SIG-M5 treated with dmso at 0.1 percent for 504 hours (cell line): ENCODE results near the gene PURB.
"Not testable (repeated sequence)": the region's sequence is repeated elsewhere in the genome, so short reads cannot be mapped to it uniquely, and the experiment has no call there.

Experiments used
- DNase-seq: peaks from one replicate; lab custom pipeline; 2025; ENCODE audit not compliant: unreplicated experiment; lab: John Stamatoyannopoulos, UW

PURB gene

DNA sequence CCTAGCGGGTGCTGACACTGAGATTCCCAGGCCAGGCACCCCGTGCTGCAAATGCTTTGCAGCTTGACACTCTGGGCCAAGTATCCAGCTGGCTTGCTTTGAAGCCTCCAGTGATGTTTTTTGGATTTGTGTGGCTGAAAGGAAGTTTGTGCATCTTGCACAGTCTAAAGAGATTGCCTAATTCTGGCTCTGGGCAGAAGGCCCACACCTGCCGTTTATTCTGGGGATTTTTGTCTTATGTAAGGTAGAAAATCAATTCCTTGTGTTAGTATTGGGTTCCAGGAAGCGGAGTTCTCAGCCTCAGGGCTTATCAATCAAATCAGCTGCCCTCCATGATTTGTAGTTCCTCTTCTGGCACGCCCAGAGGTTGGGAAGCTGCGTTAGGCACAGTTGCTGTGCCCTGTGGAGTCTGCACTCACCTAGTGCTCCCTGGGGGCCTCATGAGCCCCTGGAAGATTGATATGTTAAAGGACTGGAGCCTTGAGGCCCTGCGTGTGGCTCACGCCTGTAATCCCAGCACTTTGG, 8.4 kb upstream of the PURB start:
- no peak for DNase-seq

- no peak for DNase-seq
Observed at GRCh38 chr7:44891791-44892190, 6.5 kb upstream of the PURB start.

- DNase-seq = no peak
Observed at GRCh38 chr7:44891372-44891771, 6.0 kb upstream of the PURB start.

DNA sequence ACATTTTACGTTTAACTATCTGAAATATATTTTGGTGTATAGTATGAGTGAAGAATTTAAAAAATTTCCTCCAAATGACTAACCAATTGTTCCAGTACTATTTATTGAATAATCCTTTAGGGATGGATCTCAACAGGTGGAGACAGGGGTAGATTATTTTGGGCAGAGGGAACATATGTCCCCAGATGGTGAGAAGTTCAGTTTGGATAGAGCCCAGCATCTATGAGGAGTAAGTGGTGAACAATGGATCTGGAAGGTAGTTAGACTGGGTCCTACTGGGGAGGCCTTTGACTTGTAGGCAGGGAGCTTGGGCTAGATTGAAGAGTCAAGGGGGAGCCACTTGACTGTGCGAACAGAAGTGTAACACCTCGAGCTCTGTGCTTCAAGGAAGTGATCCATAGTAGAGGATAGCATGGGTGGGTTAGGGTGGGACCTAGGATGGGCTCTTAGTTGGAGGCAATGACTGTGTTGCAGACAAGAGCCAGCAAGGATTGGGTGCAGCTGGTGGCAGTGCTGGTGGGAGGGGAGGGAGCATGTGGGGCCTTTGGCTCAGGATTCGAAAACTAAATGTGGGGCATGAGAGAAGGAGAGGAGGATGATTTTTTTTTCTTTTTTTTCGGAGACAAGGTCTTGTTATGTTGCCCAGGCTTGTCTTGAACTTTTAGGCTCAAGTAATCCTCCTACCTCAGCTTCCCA, 3.9 kb upstream of the PURB start:
- DNase-seq = no peak

DNA sequence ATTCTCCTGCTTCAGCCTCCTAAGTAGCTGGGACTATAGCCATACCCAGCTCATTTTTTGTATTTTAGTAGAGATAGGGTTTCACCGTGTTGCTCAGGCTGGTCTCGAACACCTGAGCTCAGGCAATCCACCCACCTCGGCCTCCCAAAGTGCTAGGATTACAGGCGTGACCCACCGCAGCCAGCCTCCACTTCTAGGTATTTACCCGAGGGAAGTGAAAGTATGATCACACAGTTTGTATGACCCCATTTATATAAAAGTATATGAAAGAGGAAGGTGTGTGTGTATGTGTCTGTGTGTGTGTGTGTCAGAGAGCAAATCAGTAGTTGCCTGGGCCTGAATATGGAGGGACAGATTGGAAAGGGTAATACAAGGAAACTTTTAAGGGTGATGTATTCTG, 2.0 kb upstream of the PURB start:
- DNase-seq = peak; percentile 16

DNA sequence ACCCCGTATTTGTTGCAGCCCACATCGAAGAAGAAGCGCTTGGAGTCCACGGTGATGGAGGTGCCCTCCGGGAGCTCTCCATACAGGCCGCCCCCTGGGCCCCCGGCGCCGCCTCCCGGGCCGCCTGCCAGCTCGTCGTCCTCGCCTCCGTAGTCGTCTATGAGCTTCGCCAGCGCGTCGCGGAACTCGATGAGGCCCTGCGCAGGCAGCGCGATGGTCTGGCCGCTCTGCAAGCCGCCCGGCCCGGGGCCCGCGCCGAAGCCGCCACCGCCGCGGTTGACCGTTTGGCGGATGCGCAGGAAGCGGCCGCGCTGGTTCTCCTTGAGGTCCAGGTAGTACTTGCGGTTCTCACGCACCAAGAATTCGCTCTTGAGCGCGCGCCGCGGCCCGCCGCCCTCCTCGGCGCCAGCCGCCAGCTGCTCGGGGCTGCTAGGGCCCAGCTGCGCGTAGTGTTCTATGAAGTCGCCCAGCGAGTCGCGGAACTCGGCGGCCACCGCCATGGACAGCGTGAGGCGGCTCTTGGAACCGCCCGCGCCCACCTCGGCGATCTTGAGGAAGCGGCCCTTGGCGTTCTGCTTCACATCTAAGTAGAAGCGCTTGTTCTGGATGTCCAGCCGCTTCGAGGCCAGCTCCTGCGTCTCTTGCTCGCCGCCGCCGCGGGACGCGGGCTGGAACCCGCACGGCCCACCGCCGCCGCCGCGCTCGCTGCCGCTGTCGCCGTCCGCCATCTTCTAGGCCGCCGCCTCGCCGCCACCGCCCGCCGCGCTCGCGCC, 523 bp downstream of the PURB start:
- peak; percentile 47 for DNase-seq

DNA sequence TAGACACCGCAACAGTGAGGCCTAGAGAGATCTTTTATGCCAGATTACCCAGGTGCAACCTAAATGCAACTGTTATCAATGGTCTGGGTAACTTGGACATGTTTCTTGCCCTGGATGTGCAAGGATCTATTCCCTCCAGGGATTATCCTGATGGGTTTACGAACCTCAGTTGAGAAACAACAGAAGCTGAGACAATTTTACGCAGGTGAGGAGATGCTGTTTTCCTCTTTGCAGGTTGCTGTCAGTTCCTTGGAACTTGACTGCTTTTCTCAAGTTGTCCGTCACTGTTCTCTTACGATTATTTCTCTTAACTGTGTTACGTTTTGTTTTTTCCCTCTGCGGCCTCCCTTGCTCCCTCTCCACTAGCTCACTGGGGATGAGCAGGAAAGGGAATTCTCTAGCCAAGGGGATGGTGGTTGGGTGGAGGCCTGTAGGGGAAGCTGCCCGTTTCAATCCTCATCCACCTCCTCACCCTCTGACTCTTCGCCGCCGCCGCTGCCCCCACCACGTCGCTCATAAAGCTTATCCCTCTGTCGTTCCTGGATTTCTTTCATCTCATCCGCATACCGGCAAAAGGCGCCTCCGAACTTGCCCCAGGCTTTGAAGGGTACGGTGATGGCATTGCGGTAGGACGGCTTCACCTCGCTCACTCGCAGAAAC, 1.2 kb downstream of the PURB start:
- no peak for DNase-seq

DNA sequence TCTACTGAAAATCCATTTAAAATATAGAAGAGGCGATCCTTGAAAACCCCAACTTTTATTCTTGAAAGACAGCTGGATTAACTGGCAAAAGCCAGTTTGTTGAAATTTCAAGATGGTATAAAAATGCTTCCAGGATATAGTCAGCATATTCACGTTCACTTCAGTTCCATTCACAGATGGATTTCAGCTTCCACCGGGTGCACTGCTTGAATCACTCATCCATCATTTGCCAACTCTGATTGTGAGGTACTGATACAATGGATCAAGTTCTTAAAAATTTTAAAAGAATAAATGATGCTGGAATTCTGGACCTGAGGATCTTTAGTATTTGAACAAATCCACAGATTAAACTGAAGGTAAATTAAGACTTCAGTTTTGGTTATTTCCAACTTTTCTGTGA, 2.4 kb downstream of the PURB start:
- no peak for DNase-seq

DNA sequence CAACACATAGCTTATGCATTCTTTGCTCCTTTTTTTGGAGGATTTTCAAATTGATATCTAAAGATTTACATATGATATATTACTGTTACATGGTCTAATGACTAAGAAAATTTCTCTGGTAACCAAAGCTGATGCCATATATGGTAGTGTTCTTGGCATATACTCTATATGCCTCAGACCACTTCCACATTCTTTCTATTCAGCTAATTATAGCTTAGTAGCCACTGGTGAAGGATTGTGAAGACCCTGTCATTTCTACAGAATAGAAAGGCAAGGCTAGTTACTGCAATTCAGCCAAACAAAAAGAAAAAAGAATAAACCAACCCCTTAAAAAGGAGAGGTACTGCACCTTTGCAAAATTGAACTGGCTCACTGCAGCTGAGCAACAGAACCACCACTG, 3.7 kb downstream of the PURB start:
- DNase-seq = peak; percentile 85

DNA sequence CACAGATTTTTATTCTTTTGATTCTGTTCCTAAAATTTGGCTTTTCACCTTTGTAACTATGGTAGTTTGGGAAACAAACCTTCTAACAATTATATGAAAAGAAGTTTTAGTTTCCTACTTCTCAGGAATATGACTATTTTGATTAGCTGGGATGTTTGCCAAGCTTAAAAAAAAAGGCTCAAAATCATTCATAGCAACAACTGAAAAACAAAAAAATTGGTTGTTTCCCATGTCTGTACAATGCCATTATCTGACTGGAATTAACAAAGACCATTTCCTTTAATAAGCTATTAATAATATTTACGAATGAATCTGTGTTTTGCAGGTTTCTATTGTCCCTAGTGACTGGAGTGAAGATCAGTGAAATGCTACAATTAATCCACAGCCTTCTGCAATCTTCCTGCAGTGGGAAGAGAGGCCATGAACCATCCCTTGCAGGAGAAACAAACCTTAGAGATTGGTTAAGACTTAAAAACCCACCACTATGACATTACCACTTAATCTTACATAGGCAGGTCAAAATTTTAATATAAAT, 4.2 kb downstream of the PURB start:
- DNase-seq = no peak

DNA sequence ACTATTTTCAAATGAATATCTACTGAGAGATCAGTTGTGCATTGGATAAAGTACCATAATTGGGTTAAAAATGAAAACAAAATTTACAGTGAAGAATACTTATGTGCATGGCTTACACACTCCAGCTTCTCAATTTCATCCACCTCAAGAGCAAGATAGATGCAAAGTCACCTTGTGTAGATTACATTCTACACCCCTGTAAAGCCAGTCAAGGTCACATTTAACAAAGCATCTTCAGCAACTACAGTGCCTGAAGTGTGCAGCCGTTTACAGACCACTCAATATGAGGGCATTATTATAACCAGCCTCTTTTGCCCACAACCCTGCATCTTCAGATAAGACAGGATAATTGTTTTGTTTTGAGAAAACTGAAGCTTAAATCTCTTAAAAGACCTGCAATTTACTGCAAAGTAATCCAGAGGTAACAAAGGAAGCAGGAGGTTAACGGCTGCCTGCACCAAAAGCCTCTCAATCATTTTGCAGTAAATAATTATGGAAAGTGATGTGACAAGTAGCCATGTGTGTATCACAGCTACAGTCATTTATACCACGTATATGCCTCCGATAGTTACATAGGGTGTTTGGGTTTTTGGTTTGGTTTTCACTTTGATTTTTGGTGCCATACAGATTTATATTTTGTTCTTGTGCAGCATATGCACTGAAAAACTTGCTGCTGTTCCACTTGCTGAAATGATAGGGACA, 4.9 kb downstream of the PURB start:
- no peak for DNase-seq

- no peak for DNase-seq
Observed at GRCh38 chr7:44876393-44876792, 8.9 kb downstream of the PURB start.

- no peak for DNase-seq
Observed at GRCh38 chr7:44875241-44875640, 10.1 kb downstream of the PURB start.

DNA sequence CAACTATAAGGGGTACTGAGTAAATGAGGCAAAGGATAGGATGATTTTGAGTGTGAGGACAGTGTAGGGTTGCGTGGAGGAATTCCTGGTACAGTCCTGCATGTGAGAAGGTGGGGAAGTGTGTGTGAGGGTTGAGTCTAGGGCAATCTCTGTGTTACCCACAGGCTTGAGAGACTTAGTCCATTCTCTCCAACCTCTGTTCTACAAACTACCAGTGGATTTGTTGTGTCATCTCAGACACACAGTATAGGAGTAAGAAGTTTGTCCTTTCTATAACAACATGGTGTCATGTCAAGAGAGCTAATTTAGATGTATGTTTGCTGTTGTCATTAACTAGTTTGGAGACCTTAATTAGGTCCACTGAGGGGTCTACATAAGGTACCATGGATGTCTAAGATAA, 12.5 kb downstream of the PURB start:
- no peak for DNase-seq

DNA sequence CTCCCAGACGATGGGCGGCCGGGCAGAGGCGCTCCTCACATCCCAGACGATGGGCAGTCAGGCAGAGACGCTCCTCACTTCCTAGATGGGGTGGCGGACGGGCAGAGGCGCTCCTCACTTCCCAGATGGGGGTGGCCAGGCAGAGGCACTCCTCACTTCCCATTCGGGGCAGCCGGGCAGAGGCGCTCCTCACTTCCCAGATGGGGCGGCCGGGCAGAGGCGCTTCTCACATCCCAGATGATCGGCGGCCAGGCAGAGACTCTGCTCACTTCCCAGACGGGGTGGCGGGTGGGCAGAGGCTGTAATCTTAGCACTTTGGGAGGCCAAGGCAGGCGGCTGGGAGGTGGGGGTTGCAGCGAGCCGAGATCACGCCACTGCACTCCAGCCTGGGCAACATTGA, 13.4 kb downstream of the PURB start:
- DNase-seq = not testable (repeated sequence)

DNA sequence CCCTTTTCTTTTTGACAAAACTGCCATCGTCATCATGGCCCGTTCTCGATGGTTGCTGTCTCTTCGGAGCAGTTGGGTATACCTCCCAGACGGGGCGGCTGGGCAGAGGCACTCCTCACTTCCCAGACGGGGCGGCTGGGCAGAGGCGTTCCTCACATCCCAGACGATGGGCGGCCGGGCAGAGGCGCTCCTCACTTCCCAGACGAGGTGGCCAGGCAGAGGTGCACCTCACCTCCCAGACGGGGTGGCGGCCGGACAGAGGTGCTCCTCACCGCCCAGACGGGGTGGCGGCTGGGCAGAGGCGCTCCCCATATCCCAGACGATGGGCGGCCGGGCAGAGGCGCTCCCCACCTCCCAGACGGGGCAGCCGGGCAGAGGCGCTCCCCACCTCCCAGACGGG, 14.6 kb downstream of the PURB start:
- DNase-seq = not testable (repeated sequence)

DNA sequence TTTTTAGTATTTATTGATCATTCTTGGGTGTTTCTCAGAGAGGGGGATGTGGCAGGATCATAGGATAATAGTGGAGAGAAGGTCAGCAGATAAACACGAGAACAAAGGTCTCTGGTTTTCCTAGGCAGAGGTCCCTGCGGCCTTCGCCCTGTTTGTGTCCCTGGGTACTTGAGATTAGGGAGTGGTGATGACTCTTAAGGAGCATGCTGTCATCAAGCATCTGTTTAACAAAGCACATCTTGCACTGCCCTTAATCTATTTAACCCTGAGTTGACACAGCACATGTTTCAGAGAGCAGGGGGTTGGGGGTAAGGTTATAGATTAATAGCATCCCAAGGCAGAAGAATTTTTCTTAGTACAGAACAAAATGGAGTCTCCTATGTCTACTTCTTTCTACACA, 15.0 kb downstream of the PURB start:
- DNase-seq = not testable (repeated sequence)

DNA sequence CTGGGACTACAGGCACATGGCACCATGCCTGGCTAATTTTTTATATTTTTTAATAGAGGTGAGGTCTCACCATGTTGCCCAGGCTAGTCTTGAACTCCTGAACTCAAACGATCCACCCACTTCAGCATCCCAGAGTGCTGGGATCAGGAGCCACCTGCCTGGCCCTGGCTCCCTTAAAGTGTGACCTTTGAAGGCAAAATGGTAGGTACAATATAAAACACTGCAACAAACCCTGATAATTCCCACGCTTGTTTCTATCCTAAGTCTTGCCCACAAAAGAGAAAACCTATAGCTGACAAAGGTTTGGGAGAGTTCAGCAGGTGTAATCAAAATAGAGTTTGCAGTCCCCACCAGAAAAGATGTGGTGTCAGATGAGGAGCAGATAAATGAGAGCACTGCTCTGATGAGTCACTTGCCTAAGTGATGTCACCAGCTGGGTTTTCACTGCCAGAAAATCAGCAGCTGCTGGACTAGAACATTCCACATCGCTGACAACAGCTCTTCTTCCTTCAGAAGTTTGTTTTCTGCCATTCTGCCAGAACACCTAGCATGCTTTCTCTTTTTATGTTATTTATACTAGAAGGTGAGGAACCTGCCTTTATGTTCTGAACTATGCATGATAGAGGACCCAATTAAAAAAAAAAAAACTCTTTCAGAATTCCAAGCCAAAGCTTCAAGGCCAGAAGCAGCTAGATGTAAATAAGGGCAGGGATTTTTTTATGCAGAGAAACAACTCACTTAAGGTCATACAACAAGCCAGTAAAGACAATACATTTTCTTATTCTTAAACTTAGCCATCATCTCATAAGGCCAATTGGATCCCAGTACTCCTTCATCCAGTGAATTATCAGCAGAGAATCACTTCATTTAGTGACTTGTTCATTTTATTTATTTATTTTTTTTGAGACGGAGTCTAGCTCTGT, 18.0 kb downstream of the PURB start:
- peak; percentile 32 for DNase-seq

DNA sequence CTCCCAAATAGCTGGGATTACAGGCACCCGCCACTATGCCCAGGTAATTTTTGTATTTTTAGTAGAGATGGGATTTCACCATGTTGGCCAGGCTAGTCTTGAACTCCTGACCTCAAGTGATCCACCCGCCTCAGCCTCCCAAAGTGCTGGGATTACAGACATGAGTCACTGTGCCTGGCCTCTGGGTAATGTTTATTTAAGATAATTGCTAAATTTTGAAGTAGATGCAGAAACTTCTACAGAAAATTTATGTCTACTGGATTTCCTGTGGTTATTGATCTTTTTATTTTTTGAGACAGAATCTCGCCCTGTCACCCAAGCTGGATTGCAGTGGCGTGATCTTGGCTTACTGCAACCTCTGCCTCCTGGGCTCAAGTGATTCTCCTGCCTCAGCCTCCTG, 23.4 kb downstream of the PURB start:
- not testable (repeated sequence) for DNase-seq

DNA sequence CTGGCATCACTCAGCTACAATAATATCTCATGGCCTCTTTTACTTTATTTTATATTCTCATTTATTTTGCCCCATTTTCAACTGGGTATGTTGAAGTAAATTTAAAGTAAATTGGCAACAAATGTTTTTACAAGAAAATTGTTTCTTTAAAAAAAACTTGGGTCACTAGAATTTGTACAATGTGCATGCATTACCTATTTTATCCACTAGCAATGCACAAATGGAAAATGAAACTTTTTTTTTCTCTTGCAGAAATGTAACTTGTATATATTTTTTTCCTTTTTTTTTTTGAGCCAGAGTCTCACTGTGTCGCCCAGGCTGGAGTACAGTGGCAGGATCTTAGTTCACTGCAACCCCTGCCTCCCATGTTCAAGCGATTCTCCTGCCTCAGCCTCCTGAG, 27.2 kb downstream of the PURB start:
- DNase-seq = no peak
